Lower lobe of right lung (tissue), 2 donors: ENCODE measurements around the gene FRMD4B. TPM values are rescaled to one million over a fixed set of nuclear protein-coding genes. Genes with fewer than 3 reads are reported as not detected.

Source experiments
- ATAC-seq, 2 donors: fragments of 200-7000 bp; cut with Tn5 transposase; one replicate each; pipeline ENCODE4 v1.9.1; 2020 to 2022; ENCODE audit warnings: mild to moderate bottlenecking in 2 of 2, moderate library complexity in 2 of 2
- DNase-seq: peaks from one replicate; pipeline ENCODE4 v3.0.0-alpha.2; 2020
- H3K27ac ChIP-seq: fragments of 200-600 bp; one replicate; pipeline ENCODE4 v1.8.0; 2022
- H3K27me3 ChIP-seq: fragments of 200-600 bp; one replicate; pipeline ENCODE4 v1.8.0; 2022; ENCODE audit warnings: low read depth
- H3K36me3 ChIP-seq: fragments of 200-600 bp; one replicate; pipeline ENCODE4 v1.8.0; 2022; ENCODE audit warnings: mild to moderate bottlenecking
- H3K4me1 ChIP-seq: fragments of 200-600 bp; one replicate; pipeline ENCODE4 v1.8.0; 2022
- H3K4me3 ChIP-seq: fragments of 200-600 bp; one replicate; pipeline ENCODE4 v1.8.0; 2022; ENCODE audit warnings: mild to moderate bottlenecking
- H3K9me3 ChIP-seq: fragments of 200-600 bp; one replicate; pipeline ENCODE4 v1.8.0; 2022
- CTCF ChIP-seq: fragments of 200-600 bp; IDR thresholded peaks from one replicate; pipeline ENCODE4 v1.8.0; 2022; ENCODE audit warnings: antibody characterized with exemption, mild to moderate bottlenecking
- intact Hi-C: fragments of 100-400 bp; cut with DNase I; formaldehyde crosslinking; loops from one replicate; pipeline ENCODE4 v1.11.0; 2022
- total RNA-seq: library from RNA; stranded (reverse); fragmentation: NEBNext Ultra II Directional; extraction: Animal tissue kit (Norgen Biotek cat#: 25700); gene quantifications from one replicate; pipeline ENCODE4 v1.2.1, GENCODE V29; 2021
- donor health status: DM: no; HTN: yes; CAD: no; lungs with severe emphysema.

The FRMD4B gene
- total RNA-seq, 1 donor from 2014 or later, result 62.4 TPM

GRCh38 chr3:69246612-69247011 lies 139.3 kb downstream of the FRMD4B start:
- Histone ChIP-seq H3K36me3 (peaks cover 14% of the 10 kb centered on the region), H3K4me3 (no peak overlapping the region), H3K4me1 (peaks cover 17% of the 10 kb centered on the region), H3K27ac (no peak overlapping the region), H3K27me3 (no peaks in the 10 kb centered on the region), H3K9me3 (no peaks in the 10 kb centered on the region)
- no peak for DNase-seq
- no peak for TF ChIP-seq CTCF
- intact Hi-C loops, result no loop called here
- ATAC-seq, result no peak

- Histone ChIP-seq H3K4me3 (no peak overlapping the region), H3K27me3 (no peaks in the 10 kb centered on the region), H3K4me1 (peaks cover 10% of the 10 kb centered on the region), H3K27ac (no peak overlapping the region), H3K9me3 (no peaks in the 10 kb centered on the region), H3K36me3 (peaks cover 14% of the 10 kb centered on the region)
- no peak for DNase-seq
- no peak for TF ChIP-seq CTCF
- intact Hi-C loops, result no loop called here
- no peak for ATAC-seq
Measured at GRCh38 chr3:69244039-69244438, 141.8 kb downstream of the FRMD4B start.

- TF ChIP-seq CTCF, result no peak
- H3K4me3 ChIP-seq, result no peak overlapping the region
- H3K9me3 ChIP-seq, result no peaks in the 10 kb centered on the region
- DNase-seq (no peak), ATAC-seq (no peak)
- H3K27me3 ChIP-seq, result no peaks in the 10 kb centered on the region
- peaks cover 4% of the 10 kb centered on the region for H3K36me3 ChIP-seq
- peak overlapping the region; percentile 18 for H3K27ac ChIP-seq
- H3K4me1 ChIP-seq, result peaks cover 12% of the 10 kb centered on the region
- intact Hi-C loops, result no loop called here
Measured at GRCh38 chr3:69241769-69242168, 144.1 kb downstream of the FRMD4B start.

GRCh38 chr3:69240651-69241568 lies 145.0 kb downstream of the FRMD4B start:
- no peaks in the 10 kb centered on the region for H3K27me3 ChIP-seq
- H3K4me1 ChIP-seq, result peaks cover 16% of the 10 kb centered on the region
- no peak overlapping the region for H3K4me3 ChIP-seq
- no peaks in the 10 kb centered on the region for H3K36me3 ChIP-seq
- peak; percentile 62 for DNase-seq
- peak; percentile 83 to 88 for ATAC-seq
- intact Hi-C loops, result no loop called here
- no peak for TF ChIP-seq CTCF
- no peaks in the 10 kb centered on the region for H3K9me3 ChIP-seq
- peak overlapping the region; percentile 18 for H3K27ac ChIP-seq

GRCh38 chr3:69239063-69239462 lies 146.8 kb downstream of the FRMD4B start:
- H3K4me1 ChIP-seq, result peaks cover 22% of the 10 kb centered on the region
- no peak for TF ChIP-seq CTCF
- peak overlapping the region; percentile 1 for H3K27ac ChIP-seq
- intact Hi-C loops, result no loop called here
- no peak overlapping the region for H3K4me3 ChIP-seq
- no peaks in the 10 kb centered on the region for H3K9me3 ChIP-seq
- H3K36me3 ChIP-seq, result no peaks in the 10 kb centered on the region
- no peak for ATAC-seq
- DNase-seq, result no peak
- no peaks in the 10 kb centered on the region for H3K27me3 ChIP-seq
